A549 (cell line): ENCODE data around the gene LIPA. TPM values are rescaled to one million over a fixed set of nuclear protein-coding genes. Genes with fewer than 3 reads are reported as not detected.

Experiments
- ATAC-seq, 2 experiments: fragments of 200-7000 bp in 1 of 2; fragments of >200 bp in 1 of 2; cut with Nextera tagmentation in 1 of 2; cut with Tn5 transposase in 1 of 2; 3 replicates each; pipeline versions ENCODE4 v1.8.0 to v1.9.1; 2018 to 2020; ENCODE audit warnings: mild to moderate bottlenecking in 1 of 2, moderate library complexity in 1 of 2
- CTCF ChIA-PET: fragments of 300-600 bp; sonication (Branson Sonifier 250); formaldehyde crosslinking; extraction: SDS; loops from one replicate; lab custom pipeline; 2021; ENCODE audit warnings: antibody characterized with exemption, inconsistent platforms; lab: Yijun Ruan, JAX
- POLR2A ChIA-PET: fragments of 350-600 bp; formaldehyde crosslinking; extraction: SDS; loops from one replicate; lab custom pipeline; 2021; ENCODE audit warnings: antibody characterized with exemption, inconsistent platforms; lab: Yijun Ruan, JAX
- DNase-seq, 2 experiments: peaks; one replicate each; pipeline versions ENCODE4 v3.0.0 to v3.0.0-alpha.2; 2011 to 2016; ENCODE audit warnings: low read depth in 1 of 2, low spot score in 1 of 2
- FAIRE-seq: peaks from 2 replicates; lab custom pipeline; 2011; peaks lifted over from hg19 to GRCh38; lab: Jason Lieb, UNC
- H3K27ac ChIP-seq, 2 experiments: fragments of >200 bp; sonication (Bioruptor Twin); formaldehyde crosslinking; 3 replicates each; pipeline ENCODE4 v1.5.1; 2016 to 2017
- H3K4me1 ChIP-seq: fragments of >200 bp; sonication (Bioruptor Twin); formaldehyde crosslinking; 3 replicates; pipeline ENCODE4 v1.6.1; 2016
- H3K4me2 ChIP-seq: fragments of >200 bp; sonication (Bioruptor Twin); formaldehyde crosslinking; 3 replicates; pipeline ENCODE4 v1.6.1; 2016
- H3K4me3 ChIP-seq: fragments of >200 bp; sonication (Bioruptor Twin); formaldehyde crosslinking; 3 replicates; pipeline ENCODE4 v1.5.1; 2016
- H3K9me3 ChIP-seq: fragments of >200 bp; sonication (Bioruptor Twin); formaldehyde crosslinking; 3 replicates; pipeline ENCODE4 v1.6.1; 2016
- ATOH8 ChIP-seq: fragments of 250-450 bp; sonication (Bioruptor Pico); IDR thresholded peaks from 2 replicates; pipeline ENCODE4 v1.5.0; 2020; ENCODE audit warnings: low read depth, mild to moderate bottlenecking, moderate library complexity
- CBX2 ChIP-seq: fragments of 200-600 bp; sonication (generic); IDR thresholded peaks from 2 replicates; pipeline ENCODE4 v1.6.1; 2016; ENCODE audit warnings: low read depth, mild to moderate bottlenecking, borderline replicate concordance
- ELK1 ChIP-seq: fragments of 150-350 bp; IDR thresholded peaks from 2 replicates; pipeline ENCODE4 v1.6.1; 2014; ENCODE audit warnings: low read depth, mild to moderate bottlenecking, low read length
- ESRRA ChIP-seq: fragments of 150-350 bp; IDR thresholded peaks from 2 replicates; pipeline ENCODE4 v1.6.1; 2014; ENCODE audit warnings: mild to moderate bottlenecking, low read length, borderline replicate concordance
- FOSB ChIP-seq: fragments of 250-450 bp; sonication (Bioruptor Pico); IDR thresholded peaks from 2 replicates; pipeline ENCODE4 v1.5.0; 2020; ENCODE audit warnings: mild to moderate bottlenecking, moderate library complexity
- FOSL2 ChIP-seq, 2 experiments: fragments of 450-650 bp in 1 of 2; fragments of >200 bp in 1 of 2; sonication (Bioruptor Twin) in 1 of 2; formaldehyde crosslinking; IDR thresholded peaks; 2 replicates each; pipeline versions ENCODE4 v1.5.0 to v1.6.1; 2016 to 2020; ENCODE audit warnings: mild to moderate bottlenecking in 1 of 2, moderate library complexity in 1 of 2
- HDAC2 ChIP-seq: fragments of 200-600 bp; sonication (generic); IDR thresholded peaks from 2 replicates; pipeline ENCODE4 v1.6.1; 2016
- HEYL ChIP-seq: fragments of 250-450 bp; sonication (Bioruptor Pico); IDR thresholded peaks from 2 replicates; pipeline ENCODE4 v1.8.0; 2021; ENCODE audit warnings: mild to moderate bottlenecking, moderate library complexity
- HOXB5 ChIP-seq: fragments of 250-450 bp; sonication (Bioruptor Pico); IDR thresholded peaks from 2 replicates; pipeline ENCODE4 v1.5.0; 2020; ENCODE audit warnings: mild to moderate bottlenecking, moderate library complexity
- JUNB ChIP-seq: fragments of >200 bp; sonication (Bioruptor Twin); formaldehyde crosslinking; IDR thresholded peaks from 2 replicates; pipeline ENCODE4 v1.6.1; 2016
- NFE2L2 ChIP-seq: fragments of 150-350 bp; conservative IDR thresholded peaks from 2 replicates; pipeline ENCODE4 v1.6.1; 2014; ENCODE audit warnings: low read length
- PBX3 ChIP-seq: IDR thresholded peaks from 2 replicates; pipeline ENCODE4 v1.6.1; 2012
- POLR2AphosphoS2 ChIP-seq: conservative IDR thresholded peaks from 2 replicates; pipeline ENCODE4 v1.6.1; 2012; ENCODE audit warnings: low read length, improper control_type of control experiment, inconsistent platforms
- RNF2 ChIP-seq: fragments of 200-600 bp; sonication (generic); IDR thresholded peaks from 2 replicates; pipeline ENCODE4 v1.6.1; 2016; ENCODE audit warnings: low read depth, mild to moderate bottlenecking, antibody characterized with exemption, moderate library complexity, borderline replicate concordance
- SREBF2 ChIP-seq: fragments of 450-650 bp; IDR thresholded peaks from 2 replicates; pipeline ENCODE4 v1.6.1; 2014; ENCODE audit warnings: mild to moderate bottlenecking, moderate library complexity
- TP53 ChIP-seq: fragments of 250-450 bp; sonication (Bioruptor Pico); IDR thresholded peaks from 2 replicates; pipeline ENCODE4 v1.5.0; 2021; ENCODE audit warnings: mild to moderate bottlenecking, moderate library complexity
- ZFP36 ChIP-seq: fragments of 450-650 bp; IDR thresholded peaks from 2 replicates; pipeline ENCODE4 v1.6.1; 2014; ENCODE audit warnings: borderline replicate concordance; ENCODE audit not compliant: partially characterized antibody
- WGBS: methylation state at CpG from one replicate; pipeline ENCODE4 v1.1.6; 2017; ENCODE audit errors: missing lambda C conversion rate; 5-methylcytosine and 5-hydroxymethylcytosine counted together
- polyA plus RNA-seq, 4 experiments: library from polyadenylated mRNA; depleted of rRNA in 3 of 4; stranded (reverse); fragments of >200 nt; fragmentation: RNase III in 1 of 4; extraction: RNeasy Plus Mini Kit Qiagen cat#74134 plus additional on column Dnase treatment in 1 of 4; gene quantifications; 2 replicates in 3 of 4; 3 replicates in 1 of 4; pipeline ENCODE4 v1.2.3, GENCODE V29; 2011 to 2017
- TF ChIP-seq, protein P1 (sequence below): IDR thresholded peaks from 2 replicates; pipeline ENCODE4 v1.6.1; 2012; ENCODE audit warnings: low read depth, borderline replicate concordance

LIPA gene
- polyA plus RNA-seq, 2 of the 4 experiments (the other 2 are of a cell fraction), result 51.2 to 80.2 TPM

GRCh38 chr10:89241486-89242344 is 9.9 kb downstream of the LIPA start:
- Histone ChIP-seq H3K9me3 (no peaks in the 10 kb centered on the region), H3K27ac (peak overlapping the region; percentile 22 to 55; a peak in 4 of 6 replicates), H3K4me1 (peaks cover 13% of the 10 kb centered on the region), H3K4me2 (peak overlapping the region; percentile 50), H3K4me3 (no peak overlapping the region)
- no peak for FAIRE-seq
- WGBS, result 70% methylated on average over 3 of the region's 3 CpGs
- TF ChIP-seq, protein P1, sequence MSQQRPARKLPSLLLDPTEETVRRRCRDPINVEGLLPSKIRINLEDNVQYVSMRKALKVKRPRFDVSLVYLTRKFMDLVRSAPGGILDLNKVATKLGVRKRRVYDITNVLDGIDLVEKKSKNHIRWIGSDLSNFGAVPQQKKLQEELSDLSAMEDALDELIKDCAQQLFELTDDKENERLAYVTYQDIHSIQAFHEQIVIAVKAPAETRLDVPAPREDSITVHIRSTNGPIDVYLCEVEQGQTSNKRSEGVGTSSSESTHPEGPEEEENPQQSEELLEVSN, result no peak
- TF ChIP-seq CBX2, result no peak
- ChIA-PET POLR2A (no interaction called here), CTCF (interaction anchor here (1.5 to 2.2 kb wide), 2 partner anchors 12 to 24 kb away, joined by 4 to 9 read pairs; no protein-coding TSS in a partner anchor)
- no peak for DNase-seq
- ATAC-seq, result no peak

DNA sequence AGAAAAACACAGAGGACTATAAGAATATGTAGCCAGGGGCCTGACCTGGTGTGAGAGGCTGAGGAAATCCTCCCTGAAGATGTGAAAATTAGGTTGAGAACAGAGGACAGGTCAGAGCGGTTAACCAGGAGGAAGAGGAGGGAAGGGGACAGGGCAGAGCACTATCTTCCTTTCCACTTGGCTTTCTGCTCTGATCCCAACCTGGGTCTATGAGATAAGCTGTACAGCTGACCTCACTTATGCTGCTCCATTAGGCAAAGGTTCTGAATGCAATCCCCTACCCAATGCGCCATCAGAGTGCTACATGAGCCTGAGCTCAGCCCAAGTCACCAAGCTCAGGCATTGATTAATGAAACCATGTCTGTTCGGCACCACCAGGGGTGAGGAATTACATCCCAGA is 10.5 kb downstream of the LIPA start:
- CTCF ChIA-PET, result interaction anchor here (1.5 to 2.4 kb wide), 3 partner anchors 11 to 128 kb away, joined by 4 to 9 read pairs (median 6); no protein-coding TSS in a partner anchor
- Histone ChIP-seq H3K9me3 (no peaks in the 10 kb centered on the region), H3K4me2 (no peak overlapping the region), H3K4me3 (no peak overlapping the region), H3K27ac (peak overlapping the region in 1 of 2 experiments; percentile 55; a peak in 2 of 6 replicates), H3K4me1 (peaks cover 13% of the 10 kb centered on the region)
- DNase-seq, result no peak
- WGBS, result 96% methylated on average over 3 of the region's 3 CpGs
- no peak for TF ChIP-seq TP53 (CRISPR knock-in tag)
- ATAC-seq, result no peak
- POLR2A ChIA-PET, result no interaction called here
- no peak for FAIRE-seq

DNA sequence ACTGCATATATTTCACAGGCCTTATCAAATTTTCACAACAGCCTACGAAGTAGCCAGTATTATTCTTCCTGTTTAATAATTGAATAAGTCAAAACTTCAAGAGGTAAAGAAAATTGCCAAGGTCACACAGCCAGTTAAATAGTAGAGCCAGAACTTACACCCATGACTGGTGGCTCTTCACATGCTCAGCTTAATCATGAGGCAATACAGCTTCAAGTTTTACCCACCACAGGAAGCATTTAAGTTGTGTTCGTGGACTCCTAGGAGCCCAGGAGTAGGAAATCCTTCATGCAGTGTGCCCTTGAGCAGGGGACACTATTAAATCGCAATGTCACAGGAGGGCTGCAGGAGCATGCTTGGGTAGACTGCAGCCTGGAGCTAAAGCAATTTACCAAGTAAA is 11.1 kb downstream of the LIPA start:
- POLR2A ChIA-PET, result no interaction called here
- CTCF ChIA-PET, result interaction anchor here (1.0 to 2.4 kb wide), 4 partner anchors 10 to 129 kb away, joined by 3 to 9 read pairs (median 5); no protein-coding TSS in a partner anchor

More for the DNA sequence above, 11.1 kb downstream of the LIPA start:
- peaks cover 13% of the 10 kb centered on the region for H3K4me1 ChIP-seq
- ATAC-seq, result no peak
- no peak overlapping the region for H3K27ac ChIP-seq
- H3K9me3 ChIP-seq, result no peaks in the 10 kb centered on the region
- FAIRE-seq, result no peak
- no peak for DNase-seq
- TF ChIP-seq FOSL2 (IDR thresholded peaks at IDR 0.05) (no peak), FOSL2 (CRISPR knock-in tag; IDR thresholded peaks at IDR 0.05) (no peak), ELK1 (no peak), ATOH8 (no peak), ZFP36 (no peak), NFE2L2 (no peak), PBX3 (no peak), HEYL (CRISPR knock-in tag) (no peak), HOXB5 (no peak), ESRRA (no peak), JUNB (no peak), RNF2 (no peak), HDAC2 (no peak), FOSB (CRISPR knock-in tag) (no peak), SREBF2 (no peak), POLR2AphosphoS2 (no peak)
- TF ChIP-seq, protein P1, result no peak
- no peak overlapping the region for H3K4me2 ChIP-seq
- 45% methylated on average over 3 of the region's 3 CpGs for WGBS
- no peak overlapping the region for H3K4me3 ChIP-seq
